Stimulated activated CD4-positive, alpha-beta T cell treated with anti-CD3 and anti-CD28 coated beads, Interleukin-15, amount 100 ng/mL, for 1 hour (primary cell): ENCODE results near the gene ONECUT3.
"Not testable (repeated sequence)": the region's sequence is repeated elsewhere in the genome, so short reads cannot be mapped to it uniquely, and the experiment has no call there.

Experiments used
- DNase-seq, 2 donors: peaks; one replicate each; pipeline ENCODE4 v3.0.0-alpha.2; 2020; ENCODE audit warnings: low read depth in 1 of 2, low spot score in 1 of 2

Gene ONECUT3

DNA sequence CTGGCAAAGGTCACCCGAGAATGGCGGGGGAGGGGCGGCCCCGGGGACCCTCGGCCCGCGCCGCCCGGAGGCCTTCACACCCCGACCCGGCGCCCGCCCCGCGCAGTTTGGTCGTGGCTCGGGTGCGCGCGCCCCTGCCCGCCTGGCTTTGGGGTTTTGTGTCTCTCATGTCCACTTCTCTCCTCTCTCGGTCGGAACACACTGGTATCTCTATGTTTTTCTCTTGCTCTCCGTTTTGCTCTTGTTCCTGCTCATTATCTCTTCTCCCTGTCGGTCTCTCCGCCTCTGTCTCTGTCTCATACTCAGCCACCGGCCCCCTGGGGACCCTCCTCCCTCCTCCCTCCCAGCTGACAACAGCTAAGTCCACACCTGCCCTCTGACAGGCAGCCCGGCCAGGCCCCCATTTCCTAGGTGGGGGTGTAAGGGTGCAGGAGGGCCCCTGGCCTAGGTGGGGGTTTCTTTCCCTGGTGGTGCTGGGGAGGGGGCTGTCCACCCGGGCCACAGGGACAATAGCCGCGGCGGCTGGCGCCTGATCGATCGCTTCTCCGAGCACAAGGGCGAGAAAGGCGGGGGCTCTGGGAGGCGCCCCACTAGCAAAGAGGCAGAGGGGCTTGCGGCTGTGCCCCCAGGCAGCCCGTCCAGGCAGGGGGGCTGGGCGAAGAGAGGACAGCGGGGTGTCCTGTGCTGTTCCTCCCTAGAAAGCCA, 2.3 kb downstream of the ONECUT3 start:
- no peak for DNase-seq

DNA sequence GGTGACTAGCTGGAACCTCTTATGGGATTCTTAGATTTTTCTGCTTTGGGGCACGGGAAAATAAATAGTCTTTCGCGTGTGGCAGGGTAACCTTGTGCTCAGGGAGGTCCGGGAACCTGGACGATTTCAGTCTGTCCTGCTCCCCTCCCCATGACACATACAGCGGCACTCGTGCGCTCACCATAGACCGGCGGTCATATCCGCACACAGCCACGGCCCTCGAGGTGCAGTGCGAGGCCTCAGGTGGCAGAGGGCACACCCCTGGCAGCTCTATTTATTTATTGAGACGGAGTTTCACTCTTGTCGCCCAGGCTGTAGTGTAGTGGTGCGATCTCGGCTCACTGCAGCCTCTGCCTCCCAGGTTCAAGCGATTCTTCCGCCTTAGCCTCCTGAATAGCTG, 3.0 kb downstream of the ONECUT3 start:
- no peak for DNase-seq

DNA sequence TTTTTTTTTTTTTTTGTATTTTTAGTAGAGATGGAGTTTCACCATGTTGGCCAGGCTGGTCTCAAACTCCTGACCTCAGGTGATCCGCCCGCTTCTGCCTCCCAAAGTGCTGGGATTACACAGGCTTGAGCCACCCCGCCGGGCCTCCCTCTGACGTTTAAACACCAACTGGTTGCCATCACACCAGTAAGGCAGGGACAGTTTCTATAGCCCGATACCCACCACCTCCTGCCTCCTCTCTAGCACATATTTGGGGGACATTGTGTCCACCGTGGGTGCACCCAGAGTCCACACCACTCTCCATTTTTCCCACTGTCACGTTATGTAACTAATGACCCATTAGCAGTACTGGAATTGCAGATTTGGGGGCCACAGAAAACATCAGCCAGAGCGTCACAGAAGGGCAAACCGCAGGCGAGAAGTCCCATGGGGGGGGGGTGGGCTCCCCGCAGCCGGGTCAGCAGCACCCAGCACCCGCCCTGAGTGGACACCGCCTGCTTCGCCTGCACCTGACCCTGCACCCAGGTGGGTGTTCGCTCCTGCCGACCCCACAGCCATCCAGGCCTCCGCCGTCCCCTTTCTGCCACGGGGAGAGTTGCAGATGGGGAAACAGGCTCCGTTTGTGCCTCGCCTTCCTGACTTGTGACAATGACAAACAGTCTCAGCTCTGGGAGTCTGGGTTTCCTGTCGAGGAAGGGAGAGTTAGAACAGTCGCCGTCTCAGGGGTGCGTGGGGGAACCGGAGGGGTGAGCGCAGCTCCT, 3.6 kb downstream of the ONECUT3 start:
- no peak for DNase-seq

DNA sequence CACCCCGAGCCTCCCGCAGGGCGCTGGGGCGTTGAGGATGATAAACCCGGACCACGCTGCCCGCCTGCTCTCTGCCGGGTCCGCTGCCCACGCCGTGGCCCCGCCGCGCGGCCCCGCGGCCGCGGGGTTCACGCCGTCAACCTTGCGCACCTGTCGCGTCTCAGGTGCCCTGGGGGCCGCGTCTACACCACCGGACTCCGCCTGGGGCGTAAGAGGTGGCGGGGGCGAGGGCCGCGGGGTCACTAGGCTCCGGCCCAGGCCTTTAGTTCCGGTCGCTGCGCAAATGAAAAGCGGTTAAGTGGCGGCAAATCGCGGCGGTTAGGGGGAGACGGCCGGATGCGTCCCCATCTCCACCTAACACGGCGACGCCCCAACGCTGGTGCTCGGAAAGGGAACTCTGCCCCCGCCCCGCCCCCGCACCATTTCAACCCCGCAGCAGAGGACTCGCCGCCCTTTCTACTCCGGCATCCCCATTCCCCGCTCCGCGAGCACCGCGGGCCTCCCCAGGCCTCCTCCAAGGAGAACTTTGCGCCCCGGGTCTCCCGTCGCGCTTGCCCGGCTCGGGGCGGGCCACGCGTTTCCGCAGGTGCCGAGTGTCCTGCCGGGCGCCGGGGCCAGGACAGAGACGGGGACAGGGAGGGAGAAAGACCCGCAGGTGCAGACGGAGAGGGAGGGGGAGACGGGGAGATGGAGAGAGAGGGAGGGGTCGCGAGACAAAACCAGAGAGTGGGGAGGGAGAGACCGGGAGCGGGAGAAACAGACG, 4.3 kb downstream of the ONECUT3 start:
- no peak for DNase-seq

DNA sequence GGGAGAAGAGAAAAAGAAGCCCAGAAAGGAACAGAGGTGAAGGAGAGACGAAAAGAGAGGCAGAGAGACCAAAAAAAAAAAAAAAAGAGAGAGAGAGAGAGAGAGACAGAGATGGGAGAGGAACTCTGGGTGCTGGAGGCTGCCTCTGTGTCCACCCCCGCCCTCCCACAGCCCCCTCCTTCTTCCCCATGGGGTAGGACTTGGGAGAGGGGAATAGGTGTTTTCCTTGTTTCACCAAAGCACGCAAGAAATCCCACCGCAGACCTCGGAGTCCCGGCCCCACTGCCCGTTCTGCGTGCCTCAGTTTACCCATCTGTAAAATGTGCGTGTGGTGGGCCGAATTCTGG, 4.9 kb downstream of the ONECUT3 start:
- DNase-seq: no peak

DNA sequence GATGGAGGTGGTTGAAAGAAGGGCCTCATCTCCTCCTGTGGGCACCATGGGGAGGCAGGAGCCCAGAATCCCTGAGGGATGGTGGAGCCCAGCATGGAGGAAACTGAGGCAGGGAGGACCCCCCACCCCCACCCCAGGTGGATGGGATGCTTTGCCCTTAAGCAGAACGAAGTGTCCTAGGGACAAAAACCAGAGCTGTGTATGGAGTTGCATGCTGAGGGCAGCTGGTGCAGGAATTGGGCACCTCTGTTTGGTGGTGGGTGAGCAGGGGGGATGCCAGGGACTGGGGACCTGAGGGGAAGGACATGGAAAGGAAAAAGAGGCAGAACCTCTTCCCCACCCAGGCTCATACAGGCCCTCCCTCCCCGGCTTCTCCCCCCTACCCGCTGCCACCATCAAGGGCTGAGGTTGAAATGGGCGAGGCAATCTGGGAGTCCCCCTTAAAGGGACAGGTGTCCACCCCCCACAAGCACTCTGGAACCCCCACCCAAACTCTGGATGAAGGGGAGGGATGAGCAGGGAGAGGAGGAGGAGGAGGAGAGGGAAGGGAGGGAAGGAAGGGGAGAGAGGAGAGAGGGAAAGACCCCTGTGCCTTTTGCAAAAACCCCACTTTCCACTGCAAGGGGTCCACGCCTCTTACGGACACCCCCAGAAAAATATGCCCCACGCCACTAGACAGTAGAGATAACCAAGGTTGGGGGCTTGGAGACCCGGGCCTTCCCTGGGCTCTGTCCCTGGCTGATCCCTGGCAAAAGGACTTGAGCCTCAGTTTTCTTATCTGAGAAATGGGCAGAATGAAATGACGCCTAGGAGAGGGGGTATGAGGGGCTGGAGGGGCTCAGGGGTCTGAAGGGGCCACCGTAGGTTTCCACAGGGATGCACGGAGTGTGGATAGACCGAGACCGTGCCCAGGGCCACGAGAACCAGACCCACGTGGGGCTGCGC, 5.9 kb downstream of the ONECUT3 start:
- DNase-seq: no peak

DNA sequence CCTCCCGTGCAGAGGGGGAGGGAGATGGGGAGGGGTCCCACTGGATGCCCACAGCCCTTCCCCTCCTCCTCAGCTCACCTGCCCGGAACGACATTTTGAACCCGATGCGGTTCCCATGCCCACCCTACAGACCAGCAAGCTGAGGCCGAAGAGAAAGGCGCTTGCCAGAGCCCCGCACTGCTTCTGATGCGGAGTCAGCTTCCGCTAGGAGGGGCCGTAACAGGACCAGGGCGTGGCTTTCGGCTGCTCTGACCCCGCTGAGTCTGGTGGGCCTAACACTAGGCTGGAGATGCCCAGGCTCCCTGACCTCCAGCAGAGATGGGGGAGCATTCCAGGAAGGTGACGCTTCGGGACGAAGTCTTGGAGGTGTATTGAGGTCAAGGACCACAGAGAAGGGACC, 6.7 kb downstream of the ONECUT3 start:
- DNase-seq: no peak

DNA sequence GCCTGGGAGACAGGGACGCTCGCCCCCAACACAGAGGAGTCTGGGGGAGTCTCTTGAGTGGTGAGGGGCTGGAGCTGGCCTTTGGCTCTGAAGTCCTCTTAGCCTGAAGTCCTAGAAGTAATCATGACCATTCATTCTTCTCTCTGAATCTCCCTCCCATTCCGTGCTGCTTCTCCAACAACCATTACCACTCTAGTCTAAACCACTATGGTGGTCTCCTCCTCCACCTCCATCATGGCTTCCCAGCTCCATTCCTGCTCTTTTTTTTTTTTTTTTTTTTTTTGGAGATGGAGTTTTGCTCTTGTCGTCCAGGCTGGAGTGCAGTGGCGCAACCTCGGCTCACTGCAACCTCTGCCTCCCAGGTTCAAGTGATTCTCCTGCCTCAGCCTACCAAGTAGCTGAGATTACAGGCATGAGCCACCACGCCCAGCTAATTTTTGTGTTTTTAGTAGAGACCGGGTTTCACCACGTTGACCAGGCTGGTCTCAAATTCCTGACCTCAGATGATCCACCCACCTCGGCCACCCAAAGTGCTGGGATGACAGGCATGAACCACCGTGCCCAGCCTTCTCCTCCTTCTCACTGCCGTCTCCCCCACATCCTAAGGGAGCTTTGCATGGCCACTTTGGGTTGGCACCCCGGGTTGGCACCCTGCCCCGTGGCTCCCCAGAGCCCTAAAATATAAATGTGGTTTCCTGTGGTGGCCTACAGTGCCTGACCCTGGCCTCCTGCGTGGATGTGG, 7.7 kb downstream of the ONECUT3 start:
- not testable (repeated sequence) for DNase-seq

DNA sequence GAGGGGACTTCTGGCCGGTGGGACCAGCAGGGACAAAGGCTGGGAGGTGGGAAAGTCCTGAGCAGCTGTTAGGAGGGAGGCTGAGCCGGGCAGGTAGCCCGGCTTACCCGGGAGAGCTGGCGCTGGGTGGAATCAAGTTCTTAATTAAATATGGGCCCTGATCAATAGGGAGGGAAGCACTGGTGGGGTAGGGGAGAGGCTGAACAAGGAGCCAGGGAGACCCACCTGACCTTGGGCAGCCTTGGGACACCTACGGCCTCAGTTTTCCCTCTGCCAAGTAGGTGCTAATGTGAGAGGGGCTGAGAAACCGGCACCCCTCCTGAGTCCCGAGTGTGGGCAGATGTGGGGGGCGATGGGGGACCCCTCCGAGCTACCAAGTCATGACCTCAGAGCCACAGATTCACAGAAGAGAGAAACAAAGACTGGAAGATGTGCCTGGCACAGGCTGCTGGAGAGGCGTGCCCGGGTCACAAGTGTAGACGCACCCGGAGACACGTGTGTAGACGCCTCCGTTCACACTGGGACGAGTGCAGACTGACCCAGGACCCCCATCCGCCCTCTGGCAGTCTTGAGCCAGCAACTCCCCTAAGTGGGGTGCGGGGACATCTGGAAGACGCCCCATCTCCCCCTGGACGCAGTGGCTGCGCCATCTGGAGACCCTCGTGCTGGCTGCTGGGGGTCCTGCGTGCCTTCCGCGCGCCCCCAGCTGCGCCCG, 8.4 kb downstream of the ONECUT3 start:
- no peak for DNase-seq

DNA sequence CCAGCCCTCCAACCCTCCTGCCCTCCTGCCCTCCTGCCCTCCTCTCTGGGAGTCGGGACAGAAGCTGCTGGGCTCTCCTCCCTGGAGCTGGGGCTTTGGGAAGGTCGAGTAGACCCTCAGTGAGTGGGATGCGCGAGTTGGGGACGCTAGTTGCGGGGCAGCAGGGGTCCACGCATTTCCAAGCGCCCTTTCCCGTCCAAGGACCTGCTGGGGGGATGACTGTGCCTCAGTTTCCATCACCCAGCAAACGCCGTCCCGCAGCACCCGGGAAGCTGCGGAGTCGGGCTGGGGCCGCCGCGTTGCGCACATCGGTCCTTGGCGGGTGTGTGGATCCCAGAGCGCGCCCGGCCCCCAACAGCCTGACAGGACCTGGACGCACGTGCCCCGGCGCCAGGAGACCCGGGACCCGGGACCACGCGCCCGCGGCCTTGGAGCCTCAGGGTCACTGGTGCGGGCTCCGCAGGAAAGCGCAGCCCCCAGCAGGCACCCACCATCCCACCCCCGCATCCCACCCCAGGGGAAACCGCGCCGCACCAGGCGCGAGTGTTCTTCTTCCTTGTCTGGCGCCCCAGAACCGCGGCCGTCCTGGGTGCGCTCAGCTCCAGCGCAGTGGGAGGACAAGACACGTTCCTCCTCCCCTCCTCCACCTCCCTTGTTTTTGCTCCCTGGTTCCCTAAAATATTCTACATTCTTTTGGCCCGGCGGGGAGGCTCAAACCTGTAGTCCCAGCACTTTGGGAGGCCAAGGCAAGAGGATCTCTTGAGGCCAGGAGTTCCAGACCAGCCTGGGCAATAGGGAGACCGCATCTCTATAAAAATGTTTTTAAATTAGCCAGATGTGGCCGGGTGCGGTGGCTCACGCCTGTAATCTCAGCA, 9.2 kb downstream of the ONECUT3 start:
- DNase-seq: no peak

DNA sequence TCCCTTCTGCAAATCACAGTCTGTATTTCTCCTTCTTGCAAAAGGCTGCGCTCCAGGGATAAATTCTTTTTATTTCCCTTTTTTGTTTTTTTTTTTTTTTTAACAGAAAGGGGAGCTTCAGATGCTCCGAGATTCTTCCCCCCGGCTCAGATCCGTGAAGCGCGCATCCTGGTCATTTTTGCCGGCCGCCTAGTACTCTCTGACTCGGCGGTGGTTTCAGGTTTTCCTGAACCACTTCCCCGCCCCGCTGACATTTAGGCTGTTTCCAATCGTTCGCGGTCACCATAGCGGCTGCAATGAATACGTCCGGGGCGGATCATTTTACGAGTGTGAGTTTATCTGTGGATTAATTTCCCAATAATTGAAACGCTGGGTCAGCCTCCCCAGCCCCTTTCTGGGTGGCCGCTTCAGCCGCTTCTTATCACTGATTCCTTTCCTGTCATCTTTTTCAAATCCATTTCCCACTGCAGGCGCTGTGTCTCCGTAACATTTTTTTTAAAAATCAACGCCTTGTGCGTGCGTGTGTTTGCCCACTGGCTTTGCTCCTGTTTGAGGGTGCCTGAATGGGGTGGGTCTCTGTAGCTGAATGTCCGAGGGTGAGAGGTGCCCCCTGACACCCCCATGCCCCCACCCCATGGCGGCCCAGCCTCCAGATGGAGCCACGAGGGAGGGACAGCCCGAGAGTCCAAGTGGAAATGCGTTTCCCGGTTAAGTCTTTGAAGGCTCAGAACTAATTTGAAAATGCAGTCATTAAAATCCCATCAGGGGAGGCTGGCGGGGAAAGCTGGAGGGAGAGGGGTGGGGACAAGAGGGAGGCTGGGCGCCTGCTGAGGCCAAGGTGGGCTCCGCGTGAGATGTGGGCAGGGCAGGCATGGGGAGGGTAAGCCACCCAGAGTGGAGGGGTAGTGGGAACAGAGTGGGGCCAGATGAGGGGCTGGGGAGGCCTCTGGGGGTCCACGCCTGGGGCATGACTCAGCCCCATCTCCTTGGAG, 10.6 kb downstream of the ONECUT3 start:
- DNase-seq: no peak

DNA sequence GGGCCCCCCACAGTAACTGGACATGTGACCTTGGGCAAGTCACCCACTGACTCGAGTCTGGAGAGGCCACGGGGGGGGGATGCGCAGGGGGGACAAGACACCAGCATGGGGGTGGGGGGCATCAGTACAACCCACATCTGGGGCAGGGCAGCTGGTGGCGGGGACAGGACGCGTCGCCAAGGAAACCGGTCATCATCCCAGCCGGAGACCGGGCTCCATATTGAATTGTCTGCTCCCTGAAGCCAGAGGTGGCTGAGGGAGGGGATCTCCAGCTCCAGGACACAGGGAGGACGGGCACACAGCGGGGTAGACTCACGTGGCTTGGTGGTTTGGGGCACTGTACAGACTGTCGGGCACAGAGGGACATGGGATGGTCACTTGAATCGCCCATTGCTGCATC, 11.4 kb downstream of the ONECUT3 start:
- no peak for DNase-seq

DNA sequence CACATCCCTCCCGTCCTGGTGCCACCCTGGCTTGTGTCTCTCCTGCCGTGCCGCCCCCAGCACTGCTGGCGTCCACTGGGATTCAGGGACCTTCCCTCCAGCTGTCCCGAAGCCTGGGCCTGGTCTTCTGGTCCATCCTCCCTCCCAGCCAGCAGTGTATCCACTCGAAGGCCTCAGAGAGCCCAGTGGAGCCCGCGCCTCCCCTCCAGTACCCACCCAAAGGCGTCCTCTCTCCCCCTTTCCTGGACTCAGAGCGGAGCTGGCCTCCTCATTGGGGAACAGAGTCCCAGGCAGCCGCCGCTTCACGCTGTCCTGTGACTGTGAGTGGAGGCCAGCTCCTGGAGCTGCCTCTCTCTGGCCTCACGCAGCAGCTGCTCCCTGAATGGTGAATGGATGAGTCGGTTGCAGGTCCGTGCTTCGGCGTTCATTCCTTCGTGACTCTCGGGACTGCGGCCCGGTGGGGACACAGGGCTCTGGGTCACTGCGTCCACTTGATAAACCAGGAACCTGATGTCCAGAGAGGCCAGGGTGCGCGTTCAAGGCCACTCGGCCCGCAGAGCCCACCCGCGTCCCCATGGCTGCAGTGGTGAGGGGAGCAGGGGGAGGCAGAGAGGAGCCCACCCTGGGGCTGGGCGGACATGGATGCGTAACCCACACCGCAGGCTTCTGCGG, 12.1 kb downstream of the ONECUT3 start:
- DNase-seq: no peak

DNA sequence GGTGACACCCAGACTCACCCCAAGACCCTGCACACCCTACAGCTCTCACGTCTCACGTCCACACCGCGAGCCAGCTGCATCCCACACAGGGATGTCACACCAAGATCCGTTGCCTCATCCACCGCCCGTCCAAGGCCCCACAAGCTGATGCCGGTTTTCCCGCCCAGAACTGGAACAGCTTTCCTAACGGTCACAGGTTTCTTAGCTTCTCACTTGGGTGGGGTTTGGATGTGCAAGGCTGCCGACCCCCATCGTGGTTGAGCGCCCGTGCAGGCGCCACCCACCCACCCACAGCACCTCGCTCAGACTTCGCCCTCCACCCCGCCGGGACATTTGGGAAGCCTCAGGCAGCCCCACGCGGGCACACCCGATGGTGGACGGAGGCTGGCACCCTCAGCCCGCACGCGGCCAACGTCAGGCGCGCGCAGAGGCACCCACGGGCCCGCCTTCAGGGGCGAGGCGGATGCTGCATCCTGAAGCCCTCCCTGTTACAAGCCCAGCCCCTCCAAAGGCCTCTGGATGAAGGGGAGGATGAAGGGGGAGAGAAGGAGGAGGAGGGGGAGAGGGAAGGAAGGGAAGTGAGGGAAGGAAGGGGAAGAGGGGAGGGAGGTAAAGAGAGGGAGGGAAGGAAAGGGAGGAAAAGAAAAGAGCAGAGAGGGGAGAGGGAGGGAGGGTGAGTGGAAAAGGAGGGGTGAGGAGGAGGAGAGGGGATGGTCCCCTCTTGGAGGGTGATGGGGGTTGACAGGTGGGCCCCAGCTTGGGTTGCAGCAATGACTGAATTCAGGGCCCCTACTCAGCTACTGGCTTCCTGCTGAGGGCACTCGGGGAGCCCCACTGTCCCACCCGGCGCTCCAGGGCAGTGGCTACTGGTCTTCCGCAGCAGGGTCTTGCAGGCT, 12.8 kb downstream of the ONECUT3 start:
- DNase-seq: no peak

DNA sequence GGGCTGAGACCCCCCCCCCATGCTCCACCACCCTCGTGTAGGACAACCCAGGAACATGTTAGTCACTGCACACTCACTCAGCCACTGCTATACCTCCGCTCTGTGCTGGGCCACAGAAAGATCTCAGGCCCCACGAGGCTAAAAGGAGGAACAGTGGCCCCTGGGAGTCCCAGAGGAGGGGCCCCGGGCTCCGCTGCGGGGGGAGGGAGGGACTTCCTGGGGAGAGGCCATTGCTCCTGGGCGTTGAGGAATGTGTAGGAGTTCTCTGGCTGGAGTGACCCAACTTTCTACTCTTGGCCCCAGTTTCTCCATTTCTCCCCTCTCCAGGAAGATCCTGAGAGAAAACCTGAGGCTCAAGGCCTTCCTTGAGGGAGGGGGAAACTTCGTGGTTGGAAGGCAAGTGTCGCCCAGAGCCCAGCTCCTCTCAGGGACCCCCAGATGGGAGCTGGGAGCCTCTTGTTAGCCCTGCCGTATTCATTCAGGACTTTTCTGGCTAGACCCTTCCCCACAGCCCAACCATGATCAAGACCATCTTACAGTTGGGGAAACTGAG, 13.6 kb downstream of the ONECUT3 start:
- DNase-seq: no peak

DNA sequence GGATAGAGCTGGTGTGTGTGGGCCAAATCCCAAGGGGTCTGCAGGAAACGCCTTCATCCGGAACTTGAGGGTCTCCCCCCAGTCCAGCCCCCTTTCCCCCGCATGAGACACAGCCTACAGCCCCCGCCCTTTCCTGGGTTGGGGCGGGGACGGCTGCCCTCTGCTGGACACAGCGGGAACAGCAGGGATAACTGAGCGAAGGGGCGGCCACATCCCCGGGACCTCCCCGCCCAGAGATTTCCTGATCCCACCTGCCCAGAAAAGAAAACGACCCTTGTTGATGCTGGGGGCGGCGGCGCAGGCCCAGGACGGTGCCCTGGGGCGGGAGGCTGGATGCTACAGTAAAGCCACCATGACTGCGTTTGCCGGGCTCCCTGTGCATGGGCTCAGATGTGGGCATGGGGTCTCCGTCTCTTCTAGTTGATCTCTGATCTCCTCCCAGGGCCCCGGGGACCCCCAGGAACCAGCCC, 14.2 kb downstream of the ONECUT3 start:
- DNase-seq: peak; percentile 40 to 56
